Measurements from ENCODE around the gene BICC1.

GRCh38 chr10:58512491-58513187 is at the start of gene BICC1:
- TF ChIP-seq GATA3 (IDR thresholded peaks at IDR 0.05; ENCODE audit: low read depth, low read length) (no peak), GATA2 (IDR thresholded peaks at IDR 0.05; ENCODE audit: low read depth, low read length) (no peak)
